HepG2 (cell line): ENCODE results near the gene B3GALT5. TPM values are rescaled to one million over a fixed set of nuclear protein-coding genes. Genes with fewer than 3 reads are reported as not detected.

Experiments used
- ATAC-seq: fragments of 200-7000 bp; cut with Tn5 transposase; 3 replicates; pipeline ENCODE4 v1.9.1; 2020; ENCODE audit warnings: mild to moderate bottlenecking, moderate library complexity
- BruUV-seq: library from RNA; stranded (reverse); fragments of 400-500 nt; replicated peaks from 2 replicates; lab custom pipeline; 2021; lab: Mats Ljungman, UMichigan
- CTCF ChIA-PET: fragments of 300-600 bp; formaldehyde crosslinking; extraction: SDS; loops from one replicate; lab custom pipeline; 2021; ENCODE audit warnings: low total read pairs, inconsistent platforms, low intra/inter-chr PET ratio; lab: Yijun Ruan, JAX
- POLR2A ChIA-PET: fragments of 350-600 bp; sonication (Branson Sonifier 250); formaldehyde crosslinking; loops from one replicate; lab custom pipeline; 2020; ENCODE audit warnings: antibody characterized with exemption, inconsistent platforms; lab: Yijun Ruan, JAX
- DNase-seq: peaks from one replicate; pipeline ENCODE4 v3.0.0-alpha.2; 2015; ENCODE audit warnings: low spot score
- FAIRE-seq: peaks from 3 replicates; lab custom pipeline; 2011; peaks lifted over from hg19 to GRCh38; lab: Jason Lieb, UNC
- H2AFZ ChIP-seq: one replicate; pipeline ENCODE4 v1.6.1; 2011; ENCODE audit warnings: low read length, inconsistent platforms
- H3K27ac ChIP-seq: fragments of 300-600 bp; 3 replicates; pipeline ENCODE4 v1.8.0; 2011; ENCODE audit warnings: mixed run types, mild to moderate bottlenecking, mixed read lengths, low read length, inconsistent platforms; ENCODE audit not compliant: insufficient read depth; ENCODE audit errors: extremely low read length
- H3K27me3 ChIP-seq, 2 experiments: fragments of 200-600 bp in 1 of 2; 2 replicates in 1 of 2; 3 replicates in 1 of 2; pipeline versions ENCODE4 v1.6.0 to v1.8.0; 2011; ENCODE audit warnings: low read length in 2 of 2, mild to moderate bottlenecking in 2 of 2, moderate library complexity in 2 of 2, inconsistent platforms in 1 of 2; ENCODE audit not compliant: insufficient read depth in 2 of 2, control insufficient read depth in 1 of 2
- H3K36me3 ChIP-seq, 2 experiments: fragments of 200-600 bp in 1 of 2; replicated peaks in 1 of 2; 2 replicates in 1 of 2; 3 replicates in 1 of 2; pipeline versions ENCODE4 v1.5.1 to v1.8.0; 2011; ENCODE audit warnings: low read length in 2 of 2, inconsistent platforms in 1 of 2; ENCODE audit not compliant: insufficient read depth in 2 of 2, control insufficient read depth in 1 of 2
- H3K4me1 ChIP-seq: 2 replicates; pipeline ENCODE4 v1.5.1; 2012; ENCODE audit warnings: low read length, inconsistent platforms; ENCODE audit not compliant: insufficient read depth
- H3K4me2 ChIP-seq: 2 replicates; pipeline ENCODE4 v1.6.0; 2011; ENCODE audit warnings: low read depth, low read length, inconsistent platforms
- H3K4me3 ChIP-seq, 3 experiments: fragments of 200-600 bp in 1 of 3; sonication (generic), shearing (Covaris generic) in 1 of 3; replicated peaks in 1 of 3; 2 replicates each; pipeline ENCODE4 v1.5.1; 2011 to 2016; ENCODE audit warnings: low read length in 3 of 3, inconsistent platforms in 2 of 3, low read depth in 2 of 3, mild to moderate bottlenecking in 2 of 3, control low read depth in 1 of 3, mixed read lengths in 1 of 3; ENCODE audit not compliant: insufficient read depth in 1 of 3
- H3K79me2 ChIP-seq: one replicate; pipeline ENCODE4 v1.6.1; 2011; ENCODE audit warnings: low read length, inconsistent platforms; ENCODE audit not compliant: insufficient read depth
- H3K9ac ChIP-seq: 2 replicates; pipeline ENCODE4 v1.6.0; 2011; ENCODE audit warnings: mild to moderate bottlenecking, low read depth, low read length, inconsistent platforms; ENCODE audit not compliant: insufficient read depth
- H3K9me3 ChIP-seq: 2 replicates; pipeline ENCODE4 v1.5.1; 2012; ENCODE audit warnings: mild to moderate bottlenecking, low read length
- H4K20me1 ChIP-seq: 2 replicates; pipeline ENCODE4 v1.6.0; 2011; ENCODE audit warnings: inconsistent platforms, mild to moderate bottlenecking, low read length, moderate library complexity; ENCODE audit not compliant: insufficient read depth
- DMAP1 ChIP-seq: IDR thresholded peaks from 2 replicates; pipeline ENCODE4 v1.6.1; 2016
- DPF2 ChIP-seq: sonication (generic); formaldehyde crosslinking; IDR thresholded peaks from 2 replicates; pipeline ENCODE4 v1.4.0; 2020; ENCODE audit warnings: mild to moderate bottlenecking, low read depth, missing genetic modification reagents, borderline replicate concordance
- FOXJ3 ChIP-seq: sonication (generic); formaldehyde crosslinking; IDR thresholded peaks from 2 replicates; pipeline ENCODE4 v1.4.0; 2020; ENCODE audit warnings: missing genetic modification reagents, mild to moderate bottlenecking, borderline replicate concordance
- HOXA5 ChIP-seq: sonication (generic); formaldehyde crosslinking; IDR thresholded peaks from 2 replicates; pipeline ENCODE4 v1.4.0; 2020; ENCODE audit warnings: missing genetic modification reagents
- KMT2A ChIP-seq: sonication (generic); formaldehyde crosslinking; IDR thresholded peaks from 2 replicates; pipeline ENCODE4 v1.4.0; 2020; ENCODE audit warnings: missing genetic modification reagents
- MIER3 ChIP-seq: IDR thresholded peaks from 2 replicates; pipeline ENCODE4 v1.6.1; 2016; ENCODE audit warnings: missing compliant biosample characterization, borderline replicate concordance
- MTERF4 ChIP-seq: sonication (generic); formaldehyde crosslinking; IDR thresholded peaks from 2 replicates; pipeline ENCODE4 v1.8.0; 2023; ENCODE audit warnings: mild to moderate bottlenecking, missing genetic modification reagents
- ONECUT2 ChIP-seq: sonication (generic); formaldehyde crosslinking; IDR thresholded peaks from 2 replicates; pipeline ENCODE4 v1.4.0; 2020; ENCODE audit warnings: missing genetic modification reagents
- POLR2AphosphoS5 ChIP-seq: IDR thresholded peaks from 2 replicates; pipeline ENCODE4 v1.6.1; 2012; ENCODE audit warnings: low read depth, low read length
- RFX1 ChIP-seq: fragments of 450-650 bp; IDR thresholded peaks from 2 replicates; pipeline ENCODE4 v1.6.1; 2017
- SP5 ChIP-seq: IDR thresholded peaks from 2 replicates; pipeline ENCODE4 v1.6.1; 2016; ENCODE audit warnings: low read depth, borderline replicate concordance
- ZNF83 ChIP-seq: sonication (generic); formaldehyde crosslinking; IDR thresholded peaks from 2 replicates; pipeline ENCODE4 v1.4.0; 2020; ENCODE audit warnings: missing genetic modification reagents, mild to moderate bottlenecking, borderline replicate concordance
- WGBS: methylation state at CpG from one replicate; pipeline ENCODE4 v1.1.6; 2017; ENCODE audit warnings: low lambda C conversion rate; 5-methylcytosine and 5-hydroxymethylcytosine counted together
- in situ Hi-C: cut with HindIII; loops from 2 replicates; pipeline ENCODE4 v1.10.0; 2017; ENCODE audit warnings: low pct_unique_long_range_greater_than_20kb; ENCODE audit not compliant: extremely low pct_ligation_motif_present
- intact Hi-C: fragments of 100-400 bp; cut with micrococcal nuclease; formaldehyde crosslinking; loops from one replicate; pipeline ENCODE4 v1.10.0; 2022; ENCODE audit not compliant: unreplicated experiment
- polyA plus RNA-seq, 8 experiments: library from polyadenylated mRNA; depleted of rRNA in 3 of 8; stranded (reverse) in 7 of 8; unstranded in 1 of 8; fragments of >200 nt; fragmentation: Illumina TruSeq in 4 of 8; extraction: Trizol in 4 of 8; gene quantifications; 2 replicates each; pipeline versions ENCODE4 v1.2.1 to v1.2.3, GENCODE V29; 2011 to 2016; ENCODE audit warnings: low read depth in 4 of 8, missing spikeins in 1 of 8, mixed read lengths in 1 of 8; ENCODE audit not compliant: insufficient read depth in 1 of 8
- total RNA-seq, 5 experiments: library from RNA; depleted of rRNA; stranded (reverse); fragments of >200 nt; fragmentation: Illumina TruSeq; extraction: Trizol; gene quantifications; 2 replicates each; pipeline ENCODE4 v1.2.3, GENCODE V29; 2016; ENCODE audit warnings: low read depth in 1 of 5
- TF ChIP-seq, protein P1 (sequence below): sonication (generic); formaldehyde crosslinking; IDR thresholded peaks from 2 replicates; pipeline ENCODE4 v1.4.0; 2020; ENCODE audit warnings: missing genetic modification reagents; ENCODE audit errors: not compliant biosample characterization
- TF ChIP-seq, protein P2 (sequence below): sonication (generic); formaldehyde crosslinking; IDR thresholded peaks from 2 replicates; pipeline ENCODE4 v1.8.0; 2022; ENCODE audit warnings: mild to moderate bottlenecking, missing genetic modification reagents, moderate library complexity
- TF ChIP-seq, protein P3 (sequence below): sonication (generic); formaldehyde crosslinking; IDR thresholded peaks from 2 replicates; pipeline ENCODE4 v1.4.0; 2020; ENCODE audit warnings: mild to moderate bottlenecking, missing genetic modification reagents, borderline replicate concordance

B3GALT5 gene
- total and polyA plus RNA-seq, 2 of the 13 experiments (the other 11 are each of a cell fraction or from before 2014, with no cell fraction given): 0.02 to 0.03 TPM

- no peak overlapping the region for H3K4me2 ChIP-seq
- ATAC-seq (no peak), FAIRE-seq (no peak), DNase-seq (no peak)
- no peaks in the 10 kb centered on the region for H3K4me1 ChIP-seq
- no peaks in the 10 kb centered on the region for H3K27me3 ChIP-seq
- WGBS: 17% methylated on average over 12 of the region's 12 CpGs
- no peaks in the 10 kb centered on the region for H3K36me3 ChIP-seq
- H3K9me3 ChIP-seq: peaks cover 5% of the 10 kb centered on the region; the same call in 1 of the 2 replicates
- H3K27ac ChIP-seq: no peak overlapping the region
- no TSS peak for BruUV-seq
- no peak for TF ChIP-seq DMAP1 (CRISPR knock-in tag)
- no peak for TF ChIP-seq MTERF4
- no peak for TF ChIP-seq SP5 (CRISPR knock-in tag)
- no peak for TF ChIP-seq RFX1
- no peak for TF ChIP-seq DPF2 (CRISPR knock-in tag)
- no peak for TF ChIP-seq ZNF83 (CRISPR knock-in tag)
- CTCF ChIA-PET: no interaction called here
- H4K20me1 ChIP-seq: no peaks in the 10 kb centered on the region
- H3K79me2 ChIP-seq: no peaks in the 10 kb centered on the region
- in situ Hi-C loops (no loop called here), intact Hi-C loops (no loop called here)
- no peak overlapping the region for H3K9ac ChIP-seq
- H3K4me3 ChIP-seq: no peak overlapping the region
- H2AFZ ChIP-seq: no peak overlapping the region
- POLR2A ChIA-PET: no interaction called here
Measured at GRCh38 chr21:39625211-39625895, 12.6 kb downstream of the B3GALT5 start.

DNA sequence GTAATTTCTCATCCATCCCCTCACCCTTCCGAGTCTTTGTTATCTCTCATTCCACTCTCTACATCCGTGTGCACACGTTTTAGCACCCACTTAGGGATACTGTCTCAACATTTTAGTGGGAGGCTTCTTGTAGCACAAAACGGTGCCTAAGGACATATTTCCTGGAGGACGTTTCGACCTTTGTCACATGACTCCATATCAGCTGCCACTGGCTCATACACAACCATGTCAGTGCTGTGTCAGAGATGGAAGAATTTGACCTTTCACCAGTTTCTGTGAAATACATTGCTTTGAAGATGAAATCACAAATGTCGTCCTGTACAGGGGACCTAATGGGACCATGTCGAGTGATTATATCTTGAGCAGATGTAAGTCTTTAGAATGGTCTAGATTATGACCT, 15.6 kb downstream of the B3GALT5 start:
- CTCF ChIA-PET: no interaction called here
- Histone ChIP-seq H4K20me1 (no peaks in the 10 kb centered on the region), H3K4me1 (no peaks in the 10 kb centered on the region), H2AFZ (no peak overlapping the region), H3K79me2 (no peaks in the 10 kb centered on the region), H3K27ac (no peak overlapping the region), H3K4me2 (no peak overlapping the region), H3K9me3 (peaks cover 5% of the 10 kb centered on the region; the same call in 1 of the 2 replicates), H3K4me3 (no peak overlapping the region), H3K9ac (no peak overlapping the region), H3K36me3 (no peaks in the 10 kb centered on the region), H3K27me3 (no peaks in the 10 kb centered on the region)
- intact Hi-C loops (no loop called here), in situ Hi-C loops (no loop called here)
- no peak for DNase-seq
- ATAC-seq: no peak
- POLR2A ChIA-PET: no interaction called here
- WGBS: 15% methylated on average over 8 of the region's 8 CpGs
- FAIRE-seq: no peak
- BruUV-seq: no TSS peak
- TF ChIP-seq, protein P1, sequence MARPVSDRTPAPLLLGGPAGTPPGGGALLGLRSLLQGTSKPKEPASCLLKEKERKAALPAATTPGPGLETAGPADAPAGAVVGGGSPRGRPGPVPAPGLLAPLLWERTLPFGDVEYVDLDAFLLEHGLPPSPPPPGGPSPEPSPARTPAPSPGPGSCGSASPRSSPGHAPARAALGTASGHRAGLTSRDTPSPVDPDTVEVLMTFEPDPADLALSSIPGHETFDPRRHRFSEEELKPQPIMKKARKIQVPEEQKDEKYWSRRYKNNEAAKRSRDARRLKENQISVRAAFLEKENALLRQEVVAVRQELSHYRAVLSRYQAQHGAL (CRISPR knock-in tag): no peak
- TF ChIP-seq MIER3 (CRISPR knock-in tag): no peak
- TF ChIP-seq HOXA5 (CRISPR knock-in tag): no peak
- TF ChIP-seq KMT2A (CRISPR knock-in tag): no peak
- TF ChIP-seq, protein P2, sequence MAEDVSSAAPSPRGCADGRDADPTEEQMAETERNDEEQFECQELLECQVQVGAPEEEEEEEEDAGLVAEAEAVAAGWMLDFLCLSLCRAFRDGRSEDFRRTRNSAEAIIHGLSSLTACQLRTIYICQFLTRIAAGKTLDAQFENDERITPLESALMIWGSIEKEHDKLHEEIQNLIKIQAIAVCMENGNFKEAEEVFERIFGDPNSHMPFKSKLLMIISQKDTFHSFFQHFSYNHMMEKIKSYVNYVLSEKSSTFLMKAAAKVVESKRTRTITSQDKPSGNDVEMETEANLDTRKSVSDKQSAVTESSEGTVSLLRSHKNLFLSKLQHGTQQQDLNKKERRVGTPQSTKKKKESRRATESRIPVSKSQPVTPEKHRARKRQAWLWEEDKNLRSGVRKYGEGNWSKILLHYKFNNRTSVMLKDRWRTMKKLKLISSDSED (CRISPR knock-in tag): no peak
- TF ChIP-seq FOXJ3: no peak
- no peak for TF ChIP-seq ONECUT2 (CRISPR knock-in tag)
- TF ChIP-seq POLR2AphosphoS5: no peak
- TF ChIP-seq, protein P3, sequence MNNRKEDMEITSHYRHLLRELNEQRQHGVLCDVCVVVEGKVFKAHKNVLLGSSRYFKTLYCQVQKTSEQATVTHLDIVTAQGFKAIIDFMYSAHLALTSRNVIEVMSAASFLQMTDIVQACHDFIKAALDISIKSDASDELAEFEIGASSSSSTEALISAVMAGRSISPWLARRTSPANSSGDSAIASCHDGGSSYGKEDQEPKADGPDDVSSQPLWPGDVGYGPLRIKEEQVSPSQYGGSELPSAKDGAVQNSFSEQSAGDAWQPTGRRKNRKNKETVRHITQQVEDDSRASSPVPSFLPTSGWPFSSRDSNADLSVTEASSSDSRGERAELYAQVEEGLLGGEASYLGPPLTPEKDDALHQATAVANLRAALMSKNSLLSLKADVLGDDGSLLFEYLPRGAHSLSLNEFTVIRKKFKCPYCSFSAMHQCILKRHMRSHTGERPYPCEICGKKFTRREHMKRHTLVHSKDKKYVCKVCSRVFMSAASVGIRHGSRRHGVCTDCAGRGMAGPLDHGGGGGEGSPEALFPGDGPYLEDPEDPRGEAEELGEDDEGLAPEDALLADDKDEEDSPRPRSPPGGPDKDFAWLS (CRISPR knock-in tag): no peak
